Epidermal melanocyte (primary cell): ENCODE results near the gene SIN3A.
"Not testable (repeated sequence)": the region's sequence is repeated elsewhere in the genome, so short reads cannot be mapped to it uniquely, and the experiment has no call there.

ENCODE experiments used
- DNase-seq: peaks from one replicate; pipeline ENCODE4 v3.0.0; 2011; ENCODE audit warnings: low spot score; ENCODE audit not compliant: insufficient read length

The SIN3A gene

GRCh38 chr15:75451674-75452363 is at the start of gene SIN3A:
TSS of gene SIN3A (minus strand) at chr15:75451690. CDS start at chr15:75430375, 21,315 bp downstream.
- no peak for DNase-seq

DNA sequence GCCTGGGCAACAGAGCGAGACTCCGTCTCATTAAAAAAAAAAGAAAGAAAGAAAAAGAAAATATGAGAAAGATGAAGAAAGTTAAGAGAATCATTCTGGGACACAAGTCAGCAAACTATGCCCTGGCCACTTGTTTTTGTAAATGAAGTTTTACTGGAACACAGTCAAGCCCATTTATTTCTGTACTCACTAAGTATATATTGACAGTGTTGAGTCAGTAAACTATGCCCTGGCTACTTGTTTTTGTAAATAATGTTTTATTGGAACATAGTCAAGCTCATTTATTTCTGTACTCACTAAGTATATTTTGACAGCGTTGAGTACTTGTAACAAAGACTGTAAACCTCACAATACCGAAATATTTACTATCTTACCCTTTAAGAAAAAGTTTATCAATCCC is 42.2 kb upstream of the SIN3A start:
- no peak for DNase-seq

- no peak for DNase-seq
Measured at GRCh38 chr15:75483961-75484360, 32.5 kb upstream of the SIN3A start.

- DNase-seq, result not testable (repeated sequence)
Measured at GRCh38 chr15:75483556-75483955, 32.1 kb upstream of the SIN3A start.

DNA sequence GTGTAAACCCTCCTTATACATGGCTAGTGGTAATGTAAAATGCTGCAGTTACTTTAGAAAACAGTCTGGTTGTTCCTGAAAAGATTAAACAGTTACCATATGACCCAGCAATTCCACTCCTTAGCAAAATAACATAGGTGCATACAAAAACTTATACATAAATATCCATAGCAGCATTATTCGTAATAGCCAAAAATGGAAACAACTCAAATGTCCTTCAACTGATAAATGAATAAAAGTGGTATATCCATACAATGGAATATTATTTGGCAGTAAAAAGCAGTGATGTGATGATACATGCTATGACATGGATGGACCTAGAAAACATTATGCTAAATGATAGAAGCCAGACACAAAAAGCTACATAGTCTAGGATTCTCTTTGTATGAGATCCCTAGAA is 31.6 kb upstream of the SIN3A start:
- no peak for DNase-seq

DNA sequence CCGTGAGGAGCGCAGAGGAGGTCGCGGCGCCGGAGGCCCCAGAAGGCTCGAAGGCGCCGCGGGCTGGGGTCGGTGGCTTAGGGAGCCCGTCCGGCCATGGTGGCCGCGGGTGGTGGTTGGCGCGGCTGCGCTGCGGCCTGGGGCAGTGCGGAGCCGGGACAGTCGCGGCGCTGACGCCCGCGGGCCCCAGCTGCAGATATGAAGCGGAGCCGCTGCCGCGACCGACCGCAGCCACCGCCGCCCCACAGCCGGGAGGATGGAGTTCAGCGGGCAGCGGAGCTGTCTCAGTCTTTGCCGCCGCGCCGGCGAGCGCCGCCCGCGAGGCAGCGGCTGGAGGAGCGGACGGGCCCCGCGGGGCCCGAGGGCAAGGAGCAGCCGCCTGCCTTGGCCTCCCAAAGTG is 29.0 kb upstream of the SIN3A start:
- not testable (repeated sequence) for DNase-seq

DNA sequence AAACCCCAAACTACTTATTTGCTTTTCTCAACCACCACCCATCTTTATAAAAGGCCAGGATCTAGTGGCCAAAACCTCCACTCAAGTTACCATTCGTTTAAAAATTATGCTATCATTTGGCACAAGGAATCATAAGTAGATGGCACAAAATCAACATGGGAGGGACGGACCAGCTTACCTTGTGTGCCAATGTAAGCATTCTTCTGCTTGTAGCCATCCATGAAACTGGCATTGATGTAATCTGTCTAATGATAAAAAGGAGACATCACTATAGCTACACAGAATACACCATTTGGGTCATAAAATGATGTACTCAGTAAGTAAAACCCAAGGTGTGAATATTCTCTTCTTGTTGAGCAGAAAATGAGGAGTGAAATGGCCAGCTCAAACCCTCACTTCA is 28.2 kb upstream of the SIN3A start:
- no peak for DNase-seq

DNA sequence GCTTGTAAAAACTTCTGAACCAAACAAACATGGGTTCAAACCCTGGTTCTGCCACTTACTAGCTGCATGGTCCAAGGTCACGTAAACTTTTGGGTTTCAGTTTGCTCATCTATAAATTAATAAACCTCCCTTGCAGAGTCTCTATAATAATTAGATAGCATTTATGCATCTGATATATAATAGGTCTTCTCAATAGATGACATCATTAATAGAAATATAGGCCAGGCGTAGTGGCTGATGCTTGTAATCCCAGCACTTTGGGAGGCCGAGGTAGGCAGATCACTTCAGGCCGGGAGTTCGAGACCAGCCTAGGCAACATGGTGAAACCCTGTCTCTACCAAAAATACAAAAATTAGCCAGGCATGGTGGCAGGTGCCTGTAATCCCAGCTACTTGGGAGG is 25.6 kb upstream of the SIN3A start:
- not testable (repeated sequence) for DNase-seq

DNA sequence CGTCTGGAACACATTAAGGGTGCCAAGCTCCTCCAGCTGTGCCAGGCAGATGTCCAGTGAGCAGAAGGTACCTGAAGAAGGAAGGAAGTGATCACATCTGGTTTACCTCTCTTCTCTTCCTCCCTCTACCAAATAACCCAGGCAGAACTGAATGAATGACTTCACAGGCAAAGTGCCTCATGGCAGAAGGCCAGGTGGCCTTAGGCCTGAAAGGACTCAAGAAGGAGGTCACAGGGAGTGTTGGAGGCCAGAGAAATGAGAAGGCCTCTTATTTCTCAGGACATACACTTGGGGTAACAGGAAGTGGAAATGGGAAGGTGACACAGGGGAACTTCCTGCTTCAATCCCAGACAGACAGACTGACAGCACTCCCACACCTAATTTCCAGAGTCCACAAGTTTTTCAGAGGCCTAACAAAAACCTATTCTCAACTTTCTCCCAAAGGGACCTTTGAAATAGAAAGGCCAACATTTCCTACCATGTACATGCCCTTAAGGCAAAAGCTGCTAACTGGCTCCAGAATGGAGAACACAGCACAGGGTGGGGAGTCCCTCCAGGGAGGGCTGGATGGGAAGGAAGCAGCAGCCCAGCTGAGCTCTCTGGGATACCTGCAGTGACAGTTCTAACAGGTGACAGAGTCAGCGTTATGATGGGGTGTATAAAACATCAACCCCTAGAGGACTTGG is 17.6 kb upstream of the SIN3A start:
- no peak for DNase-seq

DNA sequence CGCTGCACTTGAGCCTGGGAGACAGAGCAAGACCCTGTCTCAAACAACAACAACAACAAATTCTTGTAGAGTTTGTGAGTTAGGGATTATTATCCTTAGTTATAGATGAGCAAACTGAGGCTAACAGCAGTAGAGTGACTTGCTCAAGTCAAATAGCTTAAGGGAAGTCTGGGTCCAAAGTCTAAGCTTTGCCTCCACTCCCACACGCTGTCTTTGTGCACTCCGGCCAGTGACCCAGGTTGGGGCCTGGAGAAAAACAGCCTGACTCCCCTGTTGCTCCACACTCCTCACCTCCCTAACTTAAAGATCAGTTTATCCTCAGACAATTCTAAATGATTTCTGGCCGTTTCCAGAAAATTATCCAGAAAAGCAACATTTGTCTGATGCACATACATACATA is 9.2 kb upstream of the SIN3A start:
- no peak for DNase-seq

DNA sequence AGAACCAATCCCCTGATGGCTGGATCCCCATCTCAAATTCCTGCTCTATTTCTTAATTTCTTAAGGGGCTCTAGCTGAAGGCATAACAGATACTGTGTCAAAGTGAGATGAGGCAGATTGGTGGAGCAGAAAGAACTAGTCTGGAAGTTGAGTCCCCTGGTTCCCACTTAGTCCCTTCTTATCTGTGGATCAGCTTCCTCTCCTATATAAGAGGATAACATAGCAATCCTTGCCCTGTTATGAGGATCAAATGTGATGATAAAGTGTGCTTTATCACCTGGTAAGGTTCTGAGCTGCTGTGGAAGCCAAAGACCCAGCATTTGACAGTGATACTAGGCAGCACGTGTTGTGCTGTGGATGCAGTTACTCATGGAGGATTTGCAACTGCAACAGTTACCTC is 8.1 kb upstream of the SIN3A start:
- DNase-seq, result no peak

- no peak for DNase-seq
Measured at GRCh38 chr15:75456710-75457109, 5.2 kb upstream of the SIN3A start.

DNA sequence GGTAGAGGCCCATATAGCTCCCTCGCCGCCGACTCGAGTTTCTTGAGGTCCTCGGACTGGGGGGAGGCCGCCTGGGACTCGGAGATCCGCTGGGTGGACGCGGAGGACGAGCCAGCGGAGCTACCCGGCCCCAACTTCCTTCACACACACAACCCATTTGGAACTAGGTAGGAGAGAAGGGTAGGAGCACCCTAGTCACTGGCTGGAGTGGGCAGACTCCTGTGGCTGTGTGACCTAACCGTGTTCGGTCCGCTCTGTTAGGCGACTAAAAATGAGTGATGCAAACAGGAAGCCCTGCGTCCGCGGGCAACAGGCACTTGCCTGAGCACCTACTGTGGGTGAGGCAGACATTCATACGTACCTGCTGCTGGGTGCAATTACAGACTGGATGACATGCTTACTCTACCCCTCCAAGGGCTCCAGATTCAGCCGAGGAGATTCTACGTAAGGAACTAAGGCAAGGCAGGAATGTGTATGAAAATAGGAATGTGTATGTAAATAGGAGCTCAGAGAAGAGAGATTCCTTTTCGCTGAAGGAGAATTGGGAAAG is 4.6 kb upstream of the SIN3A start:
- DNase-seq, result no peak

DNA sequence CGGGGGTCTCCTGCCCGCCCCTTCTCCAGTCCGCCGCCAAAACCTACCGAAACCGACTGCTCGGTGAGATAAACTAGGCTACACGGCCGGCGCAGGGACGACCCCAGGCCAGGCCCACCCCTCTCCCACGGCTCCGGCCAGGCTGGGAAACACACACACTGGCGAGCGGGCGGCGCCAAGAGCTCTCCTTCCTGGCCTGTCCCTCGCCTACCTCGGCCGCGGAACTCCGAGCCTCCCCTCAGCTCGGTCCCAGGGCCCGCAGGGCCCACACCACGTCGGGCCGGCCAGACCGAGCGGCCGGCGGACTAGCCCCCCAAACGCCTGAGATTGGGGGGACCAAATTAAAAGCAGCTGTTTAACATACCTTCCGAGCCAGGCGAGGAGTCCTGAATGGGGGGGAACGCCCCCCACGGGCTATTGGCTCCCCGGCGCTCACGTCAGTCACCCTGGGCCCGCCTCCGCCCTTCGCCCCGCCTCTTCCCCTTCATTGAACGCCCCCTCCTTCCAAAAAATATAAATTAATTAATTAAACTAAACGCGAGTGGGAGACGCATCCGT is 4.0 kb upstream of the SIN3A start:
- peak; percentile 71 for DNase-seq

- DNase-seq, result no peak
Measured at GRCh38 chr15:75454471-75455378, 3.2 kb upstream of the SIN3A start.

DNA sequence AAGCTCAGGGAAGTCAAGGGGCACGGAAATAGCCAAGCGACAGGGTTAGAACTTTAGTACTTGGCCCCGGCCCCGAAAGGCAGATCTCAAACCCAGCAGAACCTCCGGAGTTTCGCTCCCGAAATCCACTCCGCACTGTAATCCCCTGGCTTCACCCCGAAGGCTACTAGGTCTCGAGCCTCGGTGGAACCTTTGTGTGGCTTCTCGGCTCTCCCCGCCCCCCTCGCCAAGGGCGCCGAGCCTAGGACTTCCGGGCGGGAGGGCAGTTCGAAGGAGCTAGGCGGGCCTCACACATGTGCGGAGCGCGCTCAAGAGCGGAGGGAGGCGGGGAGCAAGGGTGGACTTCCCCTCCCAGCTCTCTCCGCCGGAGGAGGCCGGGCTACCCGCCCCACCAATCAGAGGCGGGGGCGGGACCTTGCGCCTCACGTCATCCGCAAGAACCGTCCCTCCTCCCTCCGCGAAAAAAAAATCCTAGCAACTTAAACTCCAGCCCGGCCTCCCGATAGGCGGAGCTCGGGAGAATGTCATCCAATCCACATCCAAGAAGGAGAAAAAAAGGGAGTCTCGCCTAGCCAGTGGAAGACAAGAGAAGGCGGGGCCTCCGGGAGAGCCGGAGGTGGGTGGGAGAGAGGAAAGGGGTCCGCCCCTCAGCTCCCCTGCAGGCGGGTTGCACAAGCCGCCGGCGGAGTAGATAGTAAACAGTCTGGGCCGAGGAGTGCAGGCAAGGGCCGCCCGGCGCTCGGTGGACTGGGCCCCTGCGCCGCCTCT is 2.4 kb upstream of the SIN3A start:
- DNase-seq, result peak; percentile 88

DNA sequence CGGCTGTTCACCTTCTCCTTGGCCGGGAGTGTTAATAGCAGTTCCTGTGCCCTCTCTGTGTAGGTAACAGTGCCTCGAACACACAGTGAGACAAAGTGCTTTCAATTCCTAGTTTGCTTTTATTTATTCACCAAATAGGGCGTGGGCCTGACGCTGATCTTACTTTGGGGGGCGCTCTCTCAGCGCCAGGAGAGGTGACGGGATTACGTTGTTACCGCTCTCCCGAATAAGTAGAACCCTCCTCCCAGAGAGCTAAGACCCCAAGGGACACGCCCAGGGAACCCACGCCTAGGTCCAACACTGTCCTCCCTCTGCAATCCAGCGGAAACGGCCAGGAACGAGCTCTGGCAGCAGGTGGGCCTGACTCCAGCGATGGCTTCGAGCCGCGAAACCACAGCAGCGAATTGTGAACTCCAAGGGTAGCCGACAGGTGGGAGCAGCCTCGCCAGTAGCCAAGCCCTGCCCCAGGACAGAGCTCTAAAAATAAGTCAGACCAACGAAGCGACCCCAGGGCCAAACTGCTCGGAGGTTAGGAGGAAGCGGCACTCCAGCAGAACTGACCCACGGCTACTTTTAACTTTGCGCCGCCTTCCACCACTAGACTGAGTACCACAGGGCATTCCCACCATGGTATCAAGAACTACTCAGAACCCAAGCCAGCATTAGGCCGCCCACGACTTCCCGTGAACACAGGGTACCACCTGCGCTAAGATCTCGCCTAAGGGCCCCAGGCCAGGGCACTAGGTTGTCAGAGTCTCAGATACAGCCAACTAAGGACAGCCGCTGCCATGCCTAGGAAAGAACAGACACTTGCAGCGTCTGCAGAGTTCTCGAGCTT is 1.6 kb upstream of the SIN3A start:
- DNase-seq, result no peak

DNA sequence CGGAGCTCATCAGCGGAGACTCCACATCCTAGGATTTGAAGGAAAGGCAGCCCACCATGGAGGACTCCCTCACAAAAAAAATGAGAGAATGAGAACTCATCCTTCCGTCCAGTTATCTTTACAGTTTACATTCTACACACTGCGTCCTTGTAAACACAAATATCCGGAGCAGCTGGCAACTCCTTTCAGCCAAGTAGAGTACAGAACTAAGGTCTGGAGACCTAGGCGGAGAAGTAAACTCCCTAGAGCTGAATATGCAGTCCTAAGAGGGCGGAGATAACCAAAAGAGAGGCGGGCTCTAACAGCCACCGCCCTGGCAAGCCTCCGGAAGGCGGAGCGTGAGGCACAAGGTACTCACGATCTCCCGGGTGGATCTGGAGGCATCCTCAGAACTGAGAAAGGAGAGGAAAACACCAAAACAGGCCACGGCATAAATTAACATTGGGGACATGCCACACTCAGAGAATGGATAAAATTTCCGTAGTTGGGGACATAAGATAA is 924 bp upstream of the SIN3A start:
- DNase-seq, result no peak

- DNase-seq, result no peak
Measured at GRCh38 chr15:75451202-75451673, 252 bp downstream of the SIN3A start.
